K562 (cell line): Measurements from ENCODE around the gene DLK1. TPM values are rescaled to one million over a fixed set of nuclear protein-coding genes. Genes with fewer than 3 reads are reported as not detected.

Experiments used
- ATAC-seq: fragments of 200-7000 bp; cut with Tn5 transposase; 3 replicates; pipeline ENCODE4 v1.9.1; 2020; ENCODE audit warnings: moderate library complexity
- BruUV-seq: library from RNA; stranded (reverse); fragments of 400-500 nt; replicated peaks from 2 replicates; lab custom pipeline; 2021; lab: Mats Ljungman, UMichigan
- CTCF ChIA-PET: fragments of 300-600 bp; formaldehyde crosslinking; extraction: SDS; loops from one replicate; lab custom pipeline; 2021; ENCODE audit warnings: low intra/inter-chr PET ratio; lab: Yijun Ruan, JAX
- POLR2A ChIA-PET: fragments of 300-600, 350-650 bp; sonication (Branson Sonifier 250); formaldehyde crosslinking; extraction: SDS; loops from one replicate; lab custom pipeline; 2021; ENCODE audit warnings: antibody characterized with exemption, inconsistent platforms; lab: Yijun Ruan, JAX
- DNase-seq, 4 experiments: peaks; one replicate each; pipeline versions ENCODE4 v3.0.0 to v3.0.0-alpha.2; 2011 to 2018; ENCODE audit warnings: low spot score in 3 of 4, mixed read lengths in 3 of 4; ENCODE audit errors: extremely low read depth in 1 of 4
- FAIRE-seq: peaks from 2 replicates; lab custom pipeline; 2011; peaks lifted over from hg19 to GRCh38; lab: Jason Lieb, UNC
- H2AFZ ChIP-seq: 2 replicates; pipeline ENCODE4 v1.6.0; 2011; ENCODE audit warnings: low read depth, low read length, control low read depth, inconsistent platforms
- H3K27ac ChIP-seq: fragments of 200-600 bp; 3 replicates; pipeline ENCODE4 v1.8.0; 2011; ENCODE audit warnings: low read depth, mild to moderate bottlenecking, control low read depth, inconsistent platforms, low read length, moderate library complexity, mixed read lengths; ENCODE audit errors: extremely low read depth
- H3K27me3 ChIP-seq, 2 experiments: fragments of 300-600 bp in 1 of 2; 2 replicates in 1 of 2; 3 replicates in 1 of 2; pipeline versions ENCODE4 v1.6.0 to v1.8.0; 2011; ENCODE audit warnings: inconsistent platforms in 2 of 2, low read length in 2 of 2, mild to moderate bottlenecking in 1 of 2, mixed read lengths in 1 of 2, moderate library complexity in 1 of 2; ENCODE audit not compliant: control insufficient read depth in 2 of 2, insufficient read depth in 2 of 2
- H3K36me3 ChIP-seq: fragments of 300-600 bp; 3 replicates; pipeline ENCODE4 v1.8.0; 2011; ENCODE audit warnings: mild to moderate bottlenecking, low read length, inconsistent platforms; ENCODE audit not compliant: control insufficient read depth, insufficient read depth
- H3K4me1 ChIP-seq, 2 experiments: fragments of 200-600 bp in 1 of 2; replicated peaks in 1 of 2; 2 replicates in 1 of 2; 3 replicates in 1 of 2; pipeline versions ENCODE4 v1.5.1 to v1.8.0; 2011; ENCODE audit warnings: inconsistent platforms in 2 of 2, low read length in 2 of 2, mild to moderate bottlenecking in 1 of 2, mixed read lengths in 1 of 2, moderate library complexity in 1 of 2; ENCODE audit not compliant: control insufficient read depth in 2 of 2, insufficient read depth in 2 of 2
- H3K4me2 ChIP-seq: 2 replicates; pipeline ENCODE4 v1.6.1; 2011; ENCODE audit warnings: low read length, control low read depth, inconsistent platforms, mixed read lengths; ENCODE audit not compliant: insufficient read depth
- H3K4me3 ChIP-seq: fragments of 200-600 bp; sonication (generic), shearing (Covaris generic); 2 replicates; pipeline ENCODE4 v1.5.1; 2016; ENCODE audit warnings: control low read depth, inconsistent platforms
- H3K79me2 ChIP-seq: fragments of 200-600 bp; 3 replicates; pipeline ENCODE4 v1.8.0; 2011; ENCODE audit warnings: low read length, inconsistent platforms; ENCODE audit not compliant: control insufficient read depth, insufficient read depth
- H3K9ac ChIP-seq, 2 experiments: 2 replicates each; pipeline versions ENCODE4 v1.6.0 to v1.6.1; 2011; ENCODE audit warnings: low read depth in 2 of 2, low read length in 2 of 2, control low read depth in 1 of 2, inconsistent platforms in 1 of 2, mild to moderate bottlenecking in 1 of 2, mixed read lengths in 1 of 2; ENCODE audit not compliant: insufficient read depth in 1 of 2
- H3K9me1 ChIP-seq: one replicate; pipeline ENCODE4 v1.6.0; 2011; ENCODE audit warnings: inconsistent platforms, mild to moderate bottlenecking, low read length, moderate library complexity; ENCODE audit not compliant: control insufficient read depth, insufficient read depth
- H3K9me3 ChIP-seq: replicated peaks from 2 replicates; pipeline ENCODE4 v1.5.1; 2011; ENCODE audit warnings: low read depth, low read length, inconsistent platforms; ENCODE audit not compliant: control insufficient read depth, insufficient read depth
- H4K20me1 ChIP-seq: replicated peaks from 2 replicates; pipeline ENCODE4 v1.6.1; 2011; ENCODE audit warnings: low read length, inconsistent platforms, mixed read lengths; ENCODE audit not compliant: control insufficient read depth, insufficient read depth
- CAMTA2 ChIP-seq: fragments of 250-450 bp; sonication (Bioruptor Pico); conservative IDR thresholded peaks from 2 replicates; pipeline ENCODE4 v1.5.1; 2022
- IRF1 ChIP-seq: sonication (generic); formaldehyde crosslinking; IDR thresholded peaks from 2 replicates; pipeline ENCODE4 v1.8.0; 2022; ENCODE audit warnings: missing genetic modification reagents, mild to moderate bottlenecking, borderline replicate concordance
- WGBS: fragments of 100-300 bp; shearing (Covaris generic); methylation state at CpG from one replicate; pipeline ENCODE4 v1.1.6; 2016; ENCODE audit warnings: low coverage, mixed read lengths; ENCODE audit not compliant: insufficient coverage; ENCODE audit errors: missing lambda C conversion rate; 5-methylcytosine and 5-hydroxymethylcytosine counted together
- in situ Hi-C: fragments of 300-500 bp; cut with MboI; formaldehyde crosslinking; loops from 4 replicates; pipeline ENCODE4 v1.15.0; 2018; ENCODE audit warnings: inconsistent platforms, mixed read lengths
- intact Hi-C: fragments of 100-400 bp; cut with micrococcal nuclease; formaldehyde crosslinking; loops from 2 replicates; pipeline ENCODE4 v1.14.2; 2022
- polyA plus RNA-seq, 8 experiments: library from polyadenylated mRNA; depleted of rRNA in 4 of 8; stranded (reverse) in 5 of 8; unstranded in 3 of 8; fragments of >200 nt; fragmentation: Nextera tagmentation in 2 of 8; fragmentation: Illumina TruSeq in 1 of 8; extraction: Ambion mirVana in 2 of 8; extraction: Trizol in 1 of 8; gene quantifications; 2 replicates each; pipeline versions ENCODE4 v1.2.1 to v1.2.3, GENCODE V29; 2011 to 2014; ENCODE audit warnings: inconsistent platforms in 1 of 8, missing spikeins in 1 of 8
- total RNA-seq, 7 experiments: library from RNA; depleted of rRNA in 6 of 7; stranded (reverse); fragments of >200 nt in 6 of 7; fragmentation: Illumina TruSeq in 2 of 7; extraction: Trizol in 2 of 7; gene quantifications; 2 replicates each; pipeline versions ENCODE4 v1.2.1 to v1.2.3, GENCODE V29; 2011 to 2021; ENCODE audit warnings: low replicate concordance in 1 of 7
- TF ChIP-seq, protein P1 (sequence below): sonication (generic); formaldehyde crosslinking; IDR thresholded peaks from 2 replicates; pipeline ENCODE4 v1.8.0; 2022; ENCODE audit warnings: mild to moderate bottlenecking, missing genetic modification reagents

DLK1 gene
- total and polyA plus RNA-seq, 9 of the 15 experiments (the other 6 are each of a cell fraction or from before 2014, with no cell fraction given), result 4.4 to 97.2 (median 15.3) TPM

GRCh38 chr14:100767003-100767787 is 40.5 kb downstream of the DLK1 start:
- Histone ChIP-seq H3K4me3 (no peak overlapping the region), H3K4me1 (peaks cover 26 to 29% of the 10 kb centered on the region in 2 experiments), H3K4me2 (no peak overlapping the region), H3K9me3 (no peaks in the 10 kb centered on the region; the same call in 1 of the 2 replicates)
- in situ Hi-C loops, result no loop called here
- no peak for ATAC-seq
- peak; percentile 42 for FAIRE-seq
- TF ChIP-seq CAMTA2 (no peak), IRF1 (CRISPR knock-in tag) (no peak)
- TF ChIP-seq, protein P1, sequence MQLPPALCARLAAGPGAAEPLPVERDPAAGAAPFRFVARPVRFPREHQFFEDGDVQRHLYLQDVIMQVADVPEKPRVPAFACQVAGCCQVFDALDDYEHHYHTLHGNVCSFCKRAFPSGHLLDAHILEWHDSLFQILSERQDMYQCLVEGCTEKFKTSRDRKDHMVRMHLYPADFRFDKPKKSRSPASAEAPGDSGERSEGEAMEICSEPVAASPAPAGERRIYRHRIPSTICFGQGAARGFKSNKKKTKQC (CRISPR knock-in tag), result no peak
- TF ChIP-seq, all 486 proteins: peak for 0
- Histone ChIP-seq H3K36me3 (no peaks in the 10 kb centered on the region), H3K9me1 (no peaks in the 10 kb centered on the region), H3K79me2 (no peaks in the 10 kb centered on the region), H2AFZ (0 out of 2 replicates have a peak overlapping the region, but pooled peaks have one; percentile 0), H3K27ac (no peak overlapping the region), H3K27me3 (no peaks in the 10 kb centered on the region), H4K20me1 (no peaks in the 10 kb centered on the region), H3K9ac (no peak overlapping the region)
- no TSS peak for BruUV-seq
- ChIA-PET CTCF (no interaction called here), POLR2A (no interaction called here)
- intact Hi-C loops, result no loop called here
- WGBS, result 85% methylated on average over 14 of the region's 15 CpGs
- DNase-seq, result no peak
